ENCODE results near the gene TAOK1. TPM values are rescaled to one million over a fixed set of nuclear protein-coding genes. Genes with fewer than 3 reads are reported as not detected.

TAOK1 gene
- total RNA-seq, 2 experiments from 2014 or later: 51.6 to 52.8 TPM

GRCh38 chr17:29583324-29584248 is 193.4 kb downstream of the TAOK1 start:
- ATAC-seq (ENCODE audit: low read depth) (no peak), DNase-seq (no peak)
- Mint-ChIP-seq H3K4me3 (no peak overlapping the region), H3K27me3 (no peaks in the 10 kb centered on the region), H3K9me3 (no peaks in the 10 kb centered on the region), H3K36me3 (peaks cover 8% of the 10 kb centered on the region), H3K27ac (peak overlapping the region; percentile 64), H3K4me1 (peaks cover 40% of the 10 kb centered on the region)
- POLR2A ChIA-PET: interaction anchor here (1.1 kb wide), 1 partner anchor 35 kb away, joined by 3 read pairs; no protein-coding TSS in a partner anchor

DNA sequence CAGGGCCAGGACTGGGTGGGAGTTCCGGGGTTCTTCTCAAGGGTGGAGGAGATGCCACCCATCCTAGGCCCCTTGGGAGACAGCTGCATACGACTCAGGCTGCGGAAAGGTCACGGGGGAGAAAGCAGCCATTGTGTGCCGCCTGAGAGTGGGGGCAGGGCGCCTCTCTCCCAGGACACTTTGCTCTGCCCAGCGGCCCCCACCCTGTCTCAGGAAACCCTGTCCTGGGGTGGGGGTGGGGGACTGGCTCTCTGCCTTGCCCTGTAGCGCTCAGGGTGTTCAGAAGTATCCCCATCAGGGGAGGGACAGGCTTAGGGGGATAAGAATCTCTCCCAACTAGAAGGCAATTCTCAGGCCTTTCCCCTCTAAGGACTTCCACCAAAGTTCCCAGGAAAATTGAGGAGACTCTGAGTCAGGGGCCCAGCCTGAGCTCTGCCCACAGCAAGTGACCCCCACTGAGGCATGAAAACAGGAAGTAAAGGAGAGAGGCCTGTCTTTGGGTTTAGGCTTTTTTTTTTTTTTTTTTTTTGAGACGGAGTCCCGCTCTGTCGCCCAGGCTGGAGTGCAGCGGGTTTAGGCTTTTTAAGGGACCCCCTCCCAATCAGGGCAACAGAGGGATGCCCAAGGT is 194.4 kb downstream of the TAOK1 start:
- peaks cover 40% of the 10 kb centered on the region for H3K4me1 Mint-ChIP-seq
- no peak for DNase-seq
- no peaks in the 10 kb centered on the region for H3K27me3 Mint-ChIP-seq
- POLR2A ChIA-PET: interaction anchor here (0.6 kb wide), 1 partner anchor 14 kb away, joined by 4 read pairs; no protein-coding TSS in a partner anchor
- no peaks in the 10 kb centered on the region for H3K9me3 Mint-ChIP-seq
- peaks cover 6% of the 10 kb centered on the region for H3K36me3 Mint-ChIP-seq
- no peak overlapping the region for H3K4me3 Mint-ChIP-seq
- no peak for ATAC-seq (ENCODE audit: low read depth)
- peak overlapping the region; percentile 83 for H3K27ac Mint-ChIP-seq

- peak overlapping the region; percentile 16 for H3K4me3 Mint-ChIP-seq
- ATAC-seq (ENCODE audit: low read depth) (no peak), DNase-seq (peak; percentile 54)
- POLR2A ChIA-PET: interaction anchor here (0.5 to 3.7 kb wide), 4 partner anchors 17 to 444 kb away, joined by 3 to 34 read pairs (median 6); partner anchors contain the start of genes ABHD15 and TP53I13
- H3K27me3 Mint-ChIP-seq: no peaks in the 10 kb centered on the region
- peak overlapping the region; percentile 83 for H3K27ac Mint-ChIP-seq
- no peaks in the 10 kb centered on the region for H3K9me3 Mint-ChIP-seq
- peaks cover 43% of the 10 kb centered on the region for H3K4me1 Mint-ChIP-seq
- peaks cover 6% of the 10 kb centered on the region for H3K36me3 Mint-ChIP-seq
These were observed 195.1 kb downstream of the TAOK1 start for GRCh38 chr17:29585080-29585751.

DNA sequence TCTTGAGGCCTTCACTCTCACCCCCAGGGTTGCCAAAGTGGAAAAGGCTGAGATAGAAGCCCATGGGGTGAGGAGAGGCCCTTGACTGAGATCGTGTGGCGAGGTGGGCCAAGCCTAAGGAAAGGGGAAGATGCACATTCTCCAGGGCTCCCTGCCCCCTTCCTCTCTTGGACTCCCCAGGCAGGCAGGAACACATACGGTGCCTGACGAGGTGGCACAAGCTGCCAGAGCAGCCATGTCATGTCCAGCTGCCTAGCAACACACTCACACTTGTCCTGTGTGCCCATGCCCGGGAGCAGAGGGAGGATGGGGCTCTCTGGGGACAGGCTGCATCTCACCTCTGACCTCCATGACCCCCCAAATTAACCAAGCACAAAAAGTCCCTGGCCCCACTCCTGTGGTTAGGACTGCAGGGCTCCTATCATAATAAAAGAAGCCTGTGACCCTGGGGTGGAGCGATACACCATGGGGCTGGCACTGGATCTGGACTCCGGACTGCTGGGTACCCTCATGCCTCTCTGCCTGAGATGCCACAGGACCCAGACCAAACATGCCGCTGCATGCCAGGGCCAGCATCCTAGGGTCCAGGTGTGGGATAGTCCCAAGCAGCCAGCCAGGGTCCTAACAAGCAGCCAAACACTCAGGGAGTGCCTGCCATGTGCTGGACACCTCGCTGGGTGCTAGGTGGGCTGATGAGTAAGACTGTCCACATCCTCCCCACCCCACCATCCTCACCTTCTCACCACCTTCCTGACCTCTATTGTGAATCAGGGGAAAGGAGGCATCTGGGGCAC is 196.7 kb downstream of the TAOK1 start:
- POLR2A ChIA-PET: interaction anchor here (1.3 to 3.7 kb wide), 5 partner anchors 15 to 30 kb away, joined by 5 to 34 read pairs (median 6); partner anchors contain the start of genes ABHD15 and TP53I13
- Mint-ChIP-seq H3K9me3 (no peaks in the 10 kb centered on the region), H3K27me3 (no peaks in the 10 kb centered on the region), H3K4me1 (peaks cover 50% of the 10 kb centered on the region), H3K27ac (peak overlapping the region; percentile 42), H3K36me3 (peaks cover 4% of the 10 kb centered on the region), H3K4me3 (peak overlapping the region; percentile 97)
- DNase-seq (no peak), ATAC-seq (ENCODE audit: low read depth) (no peak)

DNA sequence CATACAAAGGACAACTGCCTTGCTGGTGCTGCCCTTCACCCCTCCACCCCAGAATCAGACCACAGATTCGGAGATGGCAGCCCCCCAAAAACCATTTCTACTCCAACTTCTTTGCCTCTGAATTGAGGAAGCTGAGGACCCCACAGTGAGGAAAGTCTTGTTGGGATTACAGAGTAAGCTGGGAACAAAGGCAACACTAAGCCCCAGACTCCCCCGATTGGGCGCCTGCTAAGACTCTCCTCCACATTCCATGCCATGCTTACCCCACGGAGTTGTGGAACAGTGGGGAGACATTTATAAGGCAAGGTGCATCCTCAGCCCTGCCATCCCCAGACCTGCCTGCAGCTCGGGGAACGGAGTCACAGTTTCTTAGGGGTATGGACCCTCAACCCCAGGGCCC is 197.4 kb downstream of the TAOK1 start:
- no peak for ATAC-seq (ENCODE audit: low read depth)

DNA sequence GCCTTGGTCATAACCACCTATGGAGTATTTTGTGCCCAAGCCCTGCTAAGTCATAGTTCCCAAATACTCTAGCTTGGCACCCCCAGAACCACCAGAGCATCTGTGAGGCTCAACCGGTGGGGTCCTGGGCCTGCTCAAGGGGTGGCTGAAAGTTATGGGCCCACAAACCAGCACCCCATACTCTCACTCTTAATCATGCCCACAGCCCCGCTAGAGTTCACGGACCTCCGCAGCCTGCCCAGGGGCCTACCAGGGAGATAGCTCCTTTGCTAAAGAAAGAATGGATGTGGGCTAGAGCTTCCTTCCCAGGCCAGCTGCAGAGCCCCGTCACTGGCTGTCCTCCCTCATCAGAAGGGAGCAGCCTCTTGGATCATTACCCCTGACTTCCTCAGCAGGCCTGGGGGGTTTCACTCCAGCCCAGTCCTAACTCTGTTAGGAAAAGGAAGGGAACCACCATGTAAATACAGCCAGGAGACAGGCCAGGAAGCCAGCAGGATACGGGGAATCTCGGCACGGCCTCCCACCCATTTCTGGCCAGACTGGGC is 197.9 kb downstream of the TAOK1 start:
- no peak for DNase-seq
- POLR2A ChIA-PET: interaction anchor here (0.6 to 3.7 kb wide), 11 partner anchors 11 to 198 kb away, joined by 3 to 34 read pairs (median 4); partner anchors contain the start of genes ABHD15, TAOK1 and TP53I13

More for the DNA sequence above, 197.4 kb downstream of the TAOK1 start:
- Mint-ChIP-seq H3K4me3 (peak overlapping the region; percentile 97), H3K4me1 (peaks cover 53% of the 10 kb centered on the region), H3K36me3 (peaks cover 1% of the 10 kb centered on the region), H3K27me3 (no peaks in the 10 kb centered on the region), H3K9me3 (no peaks in the 10 kb centered on the region), H3K27ac (peak overlapping the region; percentile 30)
- POLR2A ChIA-PET: interaction anchor here (0.9 to 3.7 kb wide), 7 partner anchors 13 to 197 kb away, joined by 4 to 34 read pairs (median 6); partner anchors contain the start of genes ABHD15, TAOK1 and TP53I13
- DNase-seq: no peak

GRCh38 chr17:29588562-29589411 is 198.6 kb downstream of the TAOK1 start:
- peaks cover 54% of the 10 kb centered on the region for H3K4me1 Mint-ChIP-seq
- POLR2A ChIA-PET: interaction anchor here (0.6 to 3.7 kb wide), 11 partner anchors 12 to 199 kb away, joined by 3 to 34 read pairs (median 4); partner anchors contain the start of genes ABHD15, TAOK1 and TP53I13
- DNase-seq (peak; percentile 68), ATAC-seq (ENCODE audit: low read depth) (peak; percentile 20)
- no peaks in the 10 kb centered on the region for H3K27me3 Mint-ChIP-seq
- H3K27ac Mint-ChIP-seq: peak overlapping the region; percentile 51
- no peaks in the 10 kb centered on the region for H3K9me3 Mint-ChIP-seq
- peak overlapping the region; percentile 97 for H3K4me3 Mint-ChIP-seq
- H3K36me3 Mint-ChIP-seq: no peaks in the 10 kb centered on the region

More for the DNA sequence above, 197.9 kb downstream of the TAOK1 start:
- Mint-ChIP-seq H3K27ac (peak overlapping the region; percentile 88), H3K4me1 (peaks cover 54% of the 10 kb centered on the region), H3K9me3 (no peaks in the 10 kb centered on the region), H3K27me3 (no peaks in the 10 kb centered on the region), H3K4me3 (peak overlapping the region; percentile 97), H3K36me3 (peaks cover 1% of the 10 kb centered on the region)
- ATAC-seq (ENCODE audit: low read depth): no peak

DNA sequence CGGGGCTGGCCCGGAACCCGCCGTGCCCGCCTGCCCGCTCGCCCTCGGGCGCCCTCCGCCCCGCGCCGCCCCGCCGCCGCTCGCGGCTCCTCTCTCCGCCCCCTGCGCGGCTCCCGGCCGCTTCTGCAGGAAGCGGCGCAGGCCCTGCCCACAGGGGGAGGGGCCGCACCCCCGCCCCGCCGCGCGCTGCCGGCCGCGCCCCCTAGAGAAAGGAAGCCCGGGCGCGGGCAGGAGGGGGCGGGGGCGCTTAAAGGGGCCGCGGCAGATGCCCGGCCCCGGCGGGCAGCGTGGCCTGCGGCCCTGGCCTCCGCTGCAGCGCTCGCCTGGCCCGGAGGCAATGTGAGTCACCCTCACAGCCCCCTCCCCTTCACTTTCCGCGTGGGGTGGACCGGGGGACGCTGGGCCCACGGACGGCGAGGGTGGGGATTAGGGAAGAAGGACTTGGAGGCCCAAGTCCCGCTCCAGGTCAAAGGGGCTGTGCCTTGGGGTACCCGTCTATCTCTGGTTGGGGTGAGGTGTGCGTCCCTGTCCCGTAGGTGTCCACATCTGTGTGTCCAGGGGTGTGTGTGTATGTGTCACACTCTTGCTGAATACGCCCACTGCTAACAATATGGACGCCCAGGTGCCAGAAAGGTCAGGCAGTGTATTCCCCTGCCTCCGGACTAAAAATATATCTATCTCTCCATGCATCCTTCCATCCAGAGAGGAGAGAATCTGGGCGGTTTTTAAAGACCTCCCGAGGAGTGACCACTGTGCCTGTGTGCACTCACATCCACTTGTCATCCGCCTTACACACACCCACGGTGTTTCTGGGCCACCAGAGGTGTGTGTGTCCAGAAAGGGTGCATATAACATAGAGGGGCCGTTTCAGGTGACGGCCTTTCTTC is 199.6 kb downstream of the TAOK1 start, which contains the start of gene GIT1:
Gene GIT1 (minus strand): TSS at position 125 of the 887 bp plus-strand sequence. CDS start 270 bp downstream, outside the sequence.
- peak; percentile 64 for ATAC-seq (ENCODE audit: low read depth)
- POLR2A ChIA-PET: interaction anchor here (1.0 to 2.0 kb wide), 3 partner anchors 28 to 172 kb away, joined by 3 to 11 read pairs (median 7); no protein-coding TSS in a partner anchor
- H3K4me1 Mint-ChIP-seq: peaks cover 51% of the 10 kb centered on the region
- peak within 1 kb of the TSS; percentile 90 for H3K27ac Mint-ChIP-seq
- H3K9me3 Mint-ChIP-seq: no peaks in the 10 kb centered on the region
- H3K4me3 Mint-ChIP-seq: peak within 1 kb of the TSS; percentile 97
- H3K27me3 Mint-ChIP-seq: no peaks in the 10 kb centered on the region
- H3K36me3 Mint-ChIP-seq: no peaks in the 10 kb centered on the region
- peak; percentile 92 for DNase-seq

DNA sequence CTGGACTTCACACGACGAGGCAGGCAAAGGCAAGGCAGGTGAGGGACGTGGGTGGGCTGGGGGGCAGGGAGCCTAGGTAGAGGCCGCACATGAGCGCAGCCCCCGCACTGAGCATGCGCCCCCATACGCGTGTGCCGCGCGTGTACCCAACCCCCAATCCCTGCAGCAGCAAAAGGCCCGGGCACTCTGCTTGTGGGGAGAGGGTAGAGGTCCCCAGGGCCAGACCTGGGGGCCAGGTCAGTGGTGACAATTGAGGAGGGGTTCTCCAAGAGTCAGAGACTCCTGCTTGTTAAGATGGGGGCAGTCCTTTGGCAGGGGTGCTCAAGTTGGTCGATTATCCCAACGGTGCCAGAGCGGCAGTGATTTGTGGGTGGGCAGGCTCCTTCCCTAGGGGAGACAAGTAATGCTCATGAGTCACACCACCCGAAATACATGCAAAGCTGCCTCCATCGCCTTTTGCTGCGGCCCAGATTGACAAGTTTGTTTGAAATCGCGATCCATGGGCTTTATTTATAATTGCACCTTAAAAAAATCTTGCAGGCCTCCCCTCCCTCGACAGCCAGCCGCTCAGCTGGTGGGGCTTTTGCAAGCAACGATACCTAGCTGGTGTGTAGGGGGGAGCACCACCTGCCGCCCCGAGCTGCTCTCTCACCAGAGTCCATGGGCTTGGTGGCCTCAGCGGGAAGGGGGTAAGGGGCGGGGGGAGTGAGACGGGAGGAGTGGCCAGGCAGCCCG is 200.4 kb downstream of the TAOK1 start:
- H3K27ac Mint-ChIP-seq: peak overlapping the region; percentile 90
- H3K9me3 Mint-ChIP-seq: no peaks in the 10 kb centered on the region
- peaks cover 47% of the 10 kb centered on the region for H3K4me1 Mint-ChIP-seq
- H3K27me3 Mint-ChIP-seq: no peaks in the 10 kb centered on the region
- POLR2A ChIA-PET: interaction anchor here (0.7 to 4.5 kb wide), 6 partner anchors 10 to 183 kb away, joined by 3 to 45 read pairs (median 6); partner anchors contain the start of genes ABHD15 and TP53I13
- DNase-seq (no peak), ATAC-seq (ENCODE audit: low read depth) (no peak)
- peak overlapping the region; percentile 87 for H3K4me3 Mint-ChIP-seq
- H3K36me3 Mint-ChIP-seq: no peaks in the 10 kb centered on the region

Data from activated naive CD8-positive, alpha-beta T cell treated with anti-CD3 and anti-CD28 coated beads, Interleukin-2, amount 10 ng/mL, durations not matched to agents 7 days and 5 days (primary cell).